DMS 273 (cell line): ENCODE results near the gene MAGI2.
"Not testable (repeated sequence)": the region's sequence is repeated elsewhere in the genome, so short reads cannot be mapped to it uniquely, and the experiment has no call there.

Experiments used
- DNase-seq: peaks from one replicate; lab custom pipeline; 2025; ENCODE audit not compliant: unreplicated experiment; lab: John Stamatoyannopoulos, UW

The MAGI2 gene

DNA sequence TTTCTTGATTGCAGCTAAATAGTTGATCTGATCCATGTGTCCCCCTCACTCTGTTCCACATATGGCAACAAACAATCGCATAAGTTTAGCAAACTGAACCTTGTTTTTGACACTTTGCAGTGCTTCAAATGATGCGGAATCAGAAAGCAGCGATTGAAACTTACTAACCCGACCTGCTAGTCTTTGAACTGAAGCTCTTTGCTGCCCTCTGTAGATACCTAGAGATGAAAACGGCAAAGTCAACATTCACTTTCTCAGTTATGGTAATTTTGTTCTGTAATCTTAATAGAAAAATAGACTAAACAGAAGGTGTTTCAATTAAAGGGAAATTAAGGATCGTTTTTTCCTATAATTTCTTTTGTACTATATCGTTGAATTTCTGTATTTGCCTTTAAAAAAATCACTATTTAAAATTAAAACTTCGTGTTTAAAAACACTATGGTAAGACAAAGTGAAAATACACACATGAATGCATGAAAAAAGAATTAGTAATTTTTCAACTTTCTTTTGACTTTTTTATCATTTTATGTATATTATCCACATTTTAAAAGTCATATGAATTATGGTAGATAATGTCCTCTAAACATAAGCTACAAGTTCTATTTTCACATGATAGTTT lies 276.5 kb downstream of the MAGI2 start:
- DNase-seq: peak; percentile 79

DNA sequence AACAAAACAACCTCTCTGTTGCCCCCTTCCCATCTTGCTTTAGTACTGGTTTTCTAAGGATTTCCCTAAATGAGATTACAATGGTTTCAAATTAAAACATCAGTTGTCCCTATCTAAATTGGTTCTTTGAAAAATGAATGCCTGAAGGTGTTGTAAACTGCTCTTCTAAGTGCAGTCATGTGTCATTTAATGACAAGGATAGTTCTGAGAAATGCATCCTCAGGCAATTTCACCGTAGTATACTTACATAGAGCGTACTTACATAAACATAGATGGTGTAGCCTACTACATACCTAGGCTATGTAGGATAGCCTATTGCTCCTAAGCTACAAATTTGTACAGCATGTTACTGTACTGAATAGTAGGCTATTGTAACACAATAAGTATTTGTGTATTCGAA lies 278.1 kb downstream of the MAGI2 start:
- no peak for DNase-seq

DNA sequence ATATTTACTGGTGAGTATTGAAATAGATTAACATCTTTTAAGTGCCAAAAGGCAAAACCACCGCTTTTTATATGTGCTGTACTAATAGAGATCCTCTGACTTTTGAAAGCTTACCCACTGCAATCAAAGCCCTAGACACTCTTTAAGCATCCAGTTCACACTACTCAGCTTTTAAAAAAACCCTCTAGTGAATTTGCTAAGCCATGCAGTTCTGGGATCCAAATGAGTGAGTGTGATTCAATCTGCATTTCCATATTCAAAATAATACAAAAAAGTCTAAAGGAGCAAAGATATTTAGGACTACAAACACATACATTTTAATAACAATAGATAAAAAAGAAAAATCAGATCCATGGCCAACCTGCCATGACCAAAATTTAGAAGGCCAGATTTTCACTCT lies 288.2 kb downstream of the MAGI2 start:
- no peak for DNase-seq

GRCh38 chr7:79159040-79159664 lies 294.3 kb downstream of the MAGI2 start:
- DNase-seq: peak; percentile 15

DNA sequence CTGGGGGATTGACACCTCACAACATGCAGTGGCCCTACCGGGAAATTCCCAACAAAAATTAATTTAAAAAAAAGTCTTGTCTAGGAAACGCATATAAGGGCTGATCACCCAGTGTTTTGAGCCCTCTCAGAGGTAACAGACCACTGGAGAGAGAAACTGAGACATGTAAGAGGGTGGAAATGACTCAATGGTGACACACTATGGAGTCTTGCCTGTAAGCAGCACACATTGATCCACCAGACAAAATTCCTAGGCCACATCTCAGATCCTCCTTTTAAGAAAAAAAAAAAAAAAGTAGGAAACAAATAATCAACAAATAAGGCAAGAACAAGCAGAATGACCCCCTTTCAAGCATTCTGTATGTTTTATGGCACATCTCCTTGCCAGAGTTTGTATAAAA lies 296.2 kb downstream of the MAGI2 start:
- no peak for DNase-seq

- DNase-seq: no peak
Measured at GRCh38 chr7:79149831-79150230, 303.6 kb downstream of the MAGI2 start.

GRCh38 chr7:79142706-79143105 lies 310.8 kb downstream of the MAGI2 start:
- DNase-seq: no peak

GRCh38 chr7:79141252-79141651 lies 312.2 kb downstream of the MAGI2 start:
- no peak for DNase-seq

DNA sequence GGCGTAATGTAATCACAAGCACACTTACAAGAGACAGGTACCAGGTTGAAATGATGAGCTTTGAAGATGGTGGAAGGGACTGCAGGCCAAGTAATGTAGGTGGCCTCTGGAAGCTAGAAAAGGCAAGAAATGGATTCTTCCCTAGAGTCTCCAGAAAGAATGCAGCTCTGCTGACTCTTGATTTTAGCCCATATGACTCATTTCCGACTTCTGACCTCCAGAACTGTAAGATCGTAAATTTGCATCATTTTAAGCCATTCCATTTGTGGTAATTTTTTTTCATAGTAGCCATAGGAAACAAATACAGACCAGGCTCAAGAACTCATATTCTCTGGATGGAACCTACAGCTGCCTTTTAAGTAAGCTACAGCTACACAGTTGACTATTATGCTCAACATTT lies 315.5 kb downstream of the MAGI2 start:
- no peak for DNase-seq

GRCh38 chr7:79132844-79133451 lies 320.5 kb downstream of the MAGI2 start:
- no peak for DNase-seq

GRCh38 chr7:79130715-79131114 lies 322.8 kb downstream of the MAGI2 start:
- DNase-seq: no peak

- no peak for DNase-seq
Measured at GRCh38 chr7:79124331-79124730, 329.1 kb downstream of the MAGI2 start.

DNA sequence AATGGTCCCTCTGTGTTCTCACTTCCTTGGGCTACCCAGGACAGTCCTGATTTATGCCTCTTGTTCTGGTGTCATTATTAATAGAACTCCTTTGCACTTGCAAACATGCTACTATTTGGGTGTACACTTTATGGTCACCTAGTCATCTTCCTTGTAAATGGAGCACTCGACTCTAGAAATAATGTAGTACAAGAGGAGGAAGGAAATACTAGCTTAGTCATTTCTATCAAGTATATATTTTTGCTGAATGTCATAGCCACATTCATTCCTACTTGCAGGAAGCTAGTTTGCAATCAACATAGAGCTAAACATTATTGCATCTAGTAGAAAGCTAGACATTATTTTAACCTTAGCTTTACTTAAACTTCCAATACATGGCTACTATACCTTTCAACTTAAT lies 335.3 kb downstream of the MAGI2 start:
- DNase-seq: no peak

DNA sequence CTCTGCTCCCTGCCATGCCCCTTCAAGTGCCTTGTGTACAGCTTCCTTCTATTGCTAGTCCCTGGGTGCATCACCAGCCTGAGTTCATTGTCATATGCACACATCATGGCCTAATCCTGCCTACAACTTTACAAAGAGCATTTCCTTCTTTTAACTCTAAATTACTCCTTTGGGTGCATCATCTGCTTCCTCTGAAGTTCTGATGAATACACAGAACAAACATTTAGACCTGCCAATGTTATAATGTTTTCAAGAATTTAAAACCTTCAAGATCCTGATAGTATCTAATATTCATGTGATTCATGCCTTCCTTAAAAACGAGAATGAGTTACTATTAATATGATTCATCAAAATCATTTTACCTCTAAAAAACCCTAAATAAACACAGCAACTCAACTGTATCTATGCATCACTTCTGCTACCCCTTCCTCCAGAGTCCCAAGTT lies 357.1 kb downstream of the MAGI2 start:
- DNase-seq: no peak

GRCh38 chr7:79093421-79093820 lies 360.0 kb downstream of the MAGI2 start:
- DNase-seq: no peak

GRCh38 chr7:79091661-79092060 lies 361.8 kb downstream of the MAGI2 start:
- DNase-seq: no peak

DNA sequence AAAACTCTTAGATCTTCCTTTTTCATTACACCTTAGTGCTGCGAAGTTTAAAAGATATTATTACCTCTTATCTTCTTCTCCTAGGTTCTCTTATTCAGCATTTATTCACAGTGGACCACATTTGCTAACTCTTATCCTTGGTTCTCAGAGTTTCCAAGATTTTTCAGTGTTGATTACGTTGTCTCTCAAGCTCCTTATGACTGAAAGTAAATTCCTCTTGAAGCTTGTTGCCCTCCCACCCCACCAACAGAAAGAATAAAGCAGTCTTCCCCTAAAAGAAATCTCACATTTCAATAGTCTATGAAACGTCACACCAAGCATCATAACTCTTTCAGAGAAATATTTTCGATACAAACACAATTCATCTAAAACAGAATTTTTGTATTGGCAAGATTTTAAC lies 362.5 kb downstream of the MAGI2 start:
- DNase-seq: no peak

- no peak for DNase-seq
Measured at GRCh38 chr7:79090543-79090942, 362.9 kb downstream of the MAGI2 start.

DNA sequence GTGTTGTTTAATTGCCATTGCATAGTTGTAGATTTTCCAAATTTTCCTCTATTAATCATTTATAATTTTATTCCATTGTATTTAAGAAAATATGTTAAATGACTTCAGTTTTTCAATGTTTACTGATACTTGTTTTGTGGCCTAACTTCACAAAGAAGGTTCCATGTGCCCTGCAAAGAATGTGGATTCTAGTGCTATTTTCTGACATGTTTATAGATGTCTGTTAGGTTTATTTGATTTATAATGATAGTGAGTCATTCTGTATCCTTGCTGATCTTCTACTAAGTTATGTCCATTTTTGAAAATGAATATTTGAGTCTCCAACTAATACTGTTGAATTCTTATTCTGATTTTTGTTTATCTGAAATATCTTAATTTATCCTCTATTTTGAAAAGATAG lies 369.0 kb downstream of the MAGI2 start:
- no peak for DNase-seq

DNA sequence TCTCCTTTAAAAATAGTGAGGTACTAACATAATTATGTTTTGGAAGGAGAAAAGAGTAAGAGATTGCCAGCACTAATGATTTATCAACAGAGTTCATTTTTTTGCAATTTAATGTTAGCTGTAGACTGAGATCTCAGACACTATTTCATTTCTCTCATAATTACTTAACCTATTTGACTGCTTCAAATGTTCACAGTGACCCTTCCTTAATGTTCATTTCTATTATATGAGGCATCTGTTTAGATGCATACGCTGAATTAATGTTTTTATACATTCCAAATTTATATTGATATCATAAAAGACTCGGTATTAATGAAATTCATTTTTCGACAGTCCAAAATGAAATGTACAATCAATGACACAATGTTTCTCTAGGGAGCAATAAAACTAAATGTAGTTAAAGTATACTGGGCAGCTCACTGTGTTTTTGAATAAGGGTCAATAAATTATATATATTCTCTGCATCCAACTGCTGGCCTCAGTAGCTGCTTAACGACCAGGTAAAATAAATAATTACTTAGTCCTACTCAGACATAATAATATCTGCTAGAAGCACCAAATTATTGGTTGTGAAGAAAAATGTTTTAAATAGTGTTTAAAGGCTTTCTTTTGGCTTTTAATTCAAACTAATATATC lies 373.4 kb downstream of the MAGI2 start:
- DNase-seq: no peak

DNA sequence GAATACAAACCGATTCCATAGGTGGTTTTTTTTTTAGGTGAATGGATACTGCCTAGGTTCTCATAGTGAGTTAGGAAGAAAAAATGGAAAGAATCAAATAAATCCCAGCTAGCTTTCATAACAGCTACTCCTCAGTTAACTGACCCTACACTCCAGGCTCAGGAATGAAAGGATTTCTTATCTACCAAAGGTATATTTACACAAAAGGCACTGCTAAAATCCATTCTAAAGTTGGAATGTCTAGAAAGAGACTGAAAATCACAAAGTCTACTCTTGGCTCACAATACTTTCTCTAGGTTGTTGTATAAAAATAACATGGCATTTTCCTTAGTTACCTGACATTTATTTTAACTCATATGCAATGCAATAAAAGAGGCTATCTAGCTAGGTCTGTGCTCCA lies 375.2 kb downstream of the MAGI2 start:
- no peak for DNase-seq

GRCh38 chr7:79071187-79071586 lies 382.3 kb downstream of the MAGI2 start:
- not testable (repeated sequence) for DNase-seq
